CD4-positive, alpha-beta T cell treated with Interleukin-10 for 1 hour (primary cell): Measurements from ENCODE around the gene COX7A1.
"Not testable (repeated sequence)": the region's sequence is repeated elsewhere in the genome, so short reads cannot be mapped to it uniquely, and the experiment has no call there.

ENCODE experiments used
- DNase-seq: peaks from one replicate; pipeline ENCODE4 v3.0.0-alpha.2; 2020

COX7A1 gene

DNA sequence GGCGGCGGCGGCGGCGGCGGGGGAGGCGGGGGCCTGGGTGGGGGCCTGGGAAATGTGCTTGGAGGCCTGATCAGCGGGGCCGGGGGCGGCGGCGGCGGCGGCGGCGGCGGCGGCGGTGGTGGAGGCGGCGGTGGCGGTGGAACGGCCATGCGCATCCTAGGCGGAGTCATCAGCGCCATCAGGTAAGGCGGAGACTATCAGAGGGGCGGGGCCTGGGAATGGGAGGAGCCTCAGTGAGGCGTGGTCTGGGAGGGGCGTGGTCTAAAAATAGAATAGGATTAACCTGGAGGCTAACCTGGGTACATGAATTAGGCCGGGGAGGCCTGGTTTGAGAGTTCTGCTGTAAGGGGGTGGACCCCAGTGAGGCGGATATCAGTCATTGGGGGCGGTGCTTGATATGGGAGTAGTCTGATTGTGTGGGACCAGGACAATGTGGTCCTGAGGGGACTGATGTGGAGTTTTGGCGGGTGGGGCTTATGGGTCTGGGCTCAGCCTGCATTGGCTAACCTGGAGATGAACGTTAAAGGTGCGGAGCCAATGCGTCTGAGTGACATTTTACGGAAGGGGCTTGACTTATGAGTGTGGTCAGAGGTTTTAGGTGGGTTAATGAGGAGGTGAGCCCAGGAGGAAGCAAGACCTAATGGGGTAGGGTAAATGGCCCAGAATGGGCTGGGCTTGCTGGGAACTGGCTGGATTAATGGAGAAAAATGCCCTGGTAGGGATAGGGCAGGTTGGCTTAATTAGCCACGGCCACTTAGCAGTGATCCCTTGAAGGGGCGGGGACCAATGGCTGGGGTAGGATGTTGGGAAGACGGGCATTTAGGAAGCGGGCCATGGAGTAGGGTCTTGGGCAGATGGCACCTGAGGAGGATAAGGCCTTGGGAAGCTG is 11.0 kb downstream of the COX7A1 start:
- peak; percentile 95 for DNase-seq

DNA sequence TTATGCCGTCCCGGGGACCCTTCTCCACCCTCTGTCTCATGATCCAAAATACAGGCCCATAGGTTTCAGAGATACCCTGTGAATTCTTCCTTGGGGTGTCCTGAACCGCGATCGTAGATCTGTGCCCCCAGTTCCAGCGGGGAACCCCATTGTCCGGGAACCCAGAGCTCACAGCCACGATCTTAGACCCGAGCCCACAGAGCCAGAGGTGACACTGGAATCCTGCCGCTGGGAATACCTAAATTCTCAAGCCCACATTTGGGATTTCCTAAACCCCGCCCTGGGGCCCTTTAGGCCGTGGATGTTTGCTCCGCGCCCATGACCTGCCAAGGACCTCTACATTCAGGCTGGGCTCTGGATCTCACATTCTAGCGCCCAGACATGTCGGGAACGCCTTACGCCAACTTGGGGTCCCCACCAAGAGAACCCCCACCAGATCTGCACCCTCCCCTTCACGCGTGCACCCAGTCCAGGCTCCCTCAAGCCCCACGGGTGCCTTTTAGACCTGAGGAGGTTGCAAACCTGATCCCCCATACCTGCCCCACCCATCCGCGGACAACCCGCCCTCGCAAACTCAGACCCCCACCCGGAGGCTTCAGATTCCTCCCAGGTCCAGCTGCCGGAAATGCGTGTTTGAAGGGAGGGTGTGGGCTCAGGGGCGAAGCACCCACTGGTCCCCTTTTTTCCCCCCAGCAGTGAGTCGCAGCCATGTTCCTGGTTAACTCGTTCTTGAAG is 11.8 kb downstream of the COX7A1 start:
- peak; percentile 35 for DNase-seq

DNA sequence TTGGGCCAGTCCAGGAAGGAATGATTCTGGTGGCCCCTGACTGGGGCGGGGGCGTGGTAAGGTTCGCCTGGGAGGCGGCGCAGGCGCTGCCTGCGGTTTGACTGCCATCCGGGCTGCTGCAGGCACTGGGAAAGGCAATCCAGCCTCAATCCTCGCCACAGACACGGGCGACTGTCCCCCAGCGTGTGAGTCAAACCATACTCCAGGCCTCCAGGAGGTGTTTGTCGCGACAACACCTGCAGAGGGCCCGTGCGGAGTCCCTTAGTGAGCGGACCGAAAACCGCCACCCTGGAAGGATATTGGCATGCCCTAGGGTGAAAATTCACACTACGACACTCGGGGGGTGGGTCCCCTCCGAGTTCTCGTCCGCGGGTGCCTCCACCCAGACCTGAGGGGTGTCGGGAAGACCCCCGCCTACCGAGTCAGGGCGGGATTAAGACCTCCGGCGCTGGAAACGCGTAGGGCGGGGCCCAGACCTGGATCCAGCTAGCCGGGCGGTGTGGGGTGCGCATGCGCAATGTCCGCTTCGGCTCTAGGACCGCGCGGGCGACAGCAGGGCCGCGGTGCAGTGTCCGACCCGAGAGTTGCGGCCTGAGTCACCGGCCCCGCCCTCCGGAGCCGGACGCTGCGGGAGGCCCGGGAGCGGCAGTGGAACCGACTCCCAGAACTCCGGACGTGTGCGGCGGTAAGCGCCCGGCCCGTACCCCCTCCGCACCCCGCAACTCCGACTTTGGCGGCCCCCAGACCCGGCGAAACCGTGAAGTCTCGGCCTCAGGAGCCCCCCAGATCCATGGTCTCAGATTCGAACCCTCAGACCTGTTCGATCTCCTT is 12.6 kb downstream of the COX7A1 start, which contains the start of gene CAPNS1:
CAPNS1 (plus strand) TSS at position 594 of the 831 bp plus-strand sequence. CDS start 946 bp downstream, outside the sequence.
- DNase-seq = peak; percentile 93

- no peak for DNase-seq
Measured at GRCh38 chr19:36139120-36139472, 13.2 kb downstream of the COX7A1 start.

- no peak for DNase-seq
Measured at GRCh38 chr19:36136964-36137686, 15.1 kb downstream of the COX7A1 start.

GRCh38 chr19:36134867-36135266 is 17.4 kb downstream of the COX7A1 start:
- not testable (repeated sequence) for DNase-seq

DNA sequence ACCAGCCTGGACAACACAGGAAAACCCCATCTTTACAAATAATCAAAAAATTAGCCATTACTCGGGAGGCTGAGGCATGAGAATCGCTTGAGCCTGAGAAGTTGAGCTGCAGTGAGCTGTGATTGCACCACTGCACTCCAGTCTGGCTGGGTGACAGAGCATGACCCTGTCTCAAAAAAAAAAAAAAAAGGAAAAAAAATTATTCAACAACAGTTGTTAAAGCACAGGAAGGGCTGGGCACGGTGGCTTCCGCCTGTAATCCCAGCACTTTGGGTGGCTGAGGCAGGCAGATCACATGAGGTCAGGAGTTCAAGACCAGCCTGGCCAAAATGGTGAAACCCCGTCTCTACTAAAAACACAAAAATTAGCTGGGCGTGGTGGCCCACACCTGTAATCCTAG is 21.0 kb downstream of the COX7A1 start:
- DNase-seq = peak; percentile 35

- no peak for DNase-seq
Measured at GRCh38 chr19:36128392-36128736, 23.9 kb downstream of the COX7A1 start.

- DNase-seq = no peak
Measured at GRCh38 chr19:36125557-36125956, 26.7 kb downstream of the COX7A1 start.

DNA sequence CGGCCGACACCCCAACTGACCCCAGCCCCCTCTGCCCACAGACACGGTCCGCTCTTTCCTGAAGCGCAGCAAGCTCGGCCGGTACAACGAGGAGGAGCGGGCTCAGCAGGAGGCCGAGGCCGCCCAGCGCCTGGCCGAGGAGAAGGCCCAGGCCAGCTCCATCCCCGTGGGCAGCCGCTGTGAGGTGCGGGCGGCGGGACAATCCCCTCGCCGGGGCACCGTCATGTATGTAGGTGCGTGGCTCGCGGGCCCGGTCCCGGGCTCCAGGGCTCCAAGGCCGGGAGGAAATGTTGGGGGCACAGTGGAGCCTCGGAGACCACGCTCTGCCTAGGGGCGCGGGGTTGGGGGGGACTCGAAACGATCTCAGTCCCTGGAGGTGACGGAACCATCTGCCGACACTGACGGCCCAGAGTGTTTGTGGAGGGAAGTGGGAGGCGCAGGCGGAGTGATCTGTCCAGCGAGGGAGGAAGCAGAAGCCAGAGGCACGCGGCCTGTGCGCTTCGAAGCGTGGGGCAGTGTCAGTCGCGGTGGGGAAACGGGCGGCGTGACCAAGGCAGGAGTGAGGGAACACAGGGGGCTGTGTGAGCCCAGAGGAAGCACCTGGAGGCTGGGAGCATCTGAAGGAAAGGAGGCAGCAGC is 30.6 kb downstream of the COX7A1 start:
- DNase-seq = no peak

DNA sequence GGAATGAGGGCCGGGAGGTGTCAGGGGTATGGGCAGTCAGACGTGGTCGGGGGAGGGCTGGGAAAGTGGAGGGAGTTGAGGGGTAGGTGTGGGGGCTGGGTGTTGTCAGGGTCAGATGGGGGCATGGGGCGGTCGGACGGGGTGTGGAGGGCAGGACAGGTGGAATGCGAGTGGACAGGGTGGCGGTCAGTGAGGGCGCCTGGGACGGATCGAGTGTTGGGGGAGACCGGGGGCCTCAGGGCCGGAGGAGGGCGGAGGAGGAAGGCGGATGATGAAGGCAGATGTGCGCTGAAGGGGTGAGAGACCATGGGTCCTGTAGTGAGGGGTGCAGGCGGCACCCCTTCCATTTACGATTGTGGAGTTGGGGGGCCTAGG is 31.3 kb downstream of the COX7A1 start:
- DNase-seq = no peak

GRCh38 chr19:36120092-36120983 is 31.9 kb downstream of the COX7A1 start:
- DNase-seq = no peak

DNA sequence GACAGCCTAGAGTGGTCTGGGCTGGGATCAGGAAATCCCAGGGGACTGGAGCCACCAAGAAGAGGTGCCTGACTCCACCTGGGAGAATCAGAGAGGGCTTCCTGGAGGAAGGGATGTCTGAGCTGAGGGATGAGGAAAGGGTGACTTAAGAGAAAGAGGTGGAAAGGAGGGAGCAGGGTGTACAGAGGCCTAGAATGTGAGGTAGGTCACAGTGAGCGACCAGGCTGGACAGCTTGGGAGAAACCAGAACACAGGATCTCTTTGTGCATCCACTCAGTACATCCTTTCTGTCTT is 36.0 kb downstream of the COX7A1 start:
- DNase-seq = no peak

- DNase-seq = no peak
Measured at GRCh38 chr19:36115453-36116343, 36.5 kb downstream of the COX7A1 start, which contains the start of gene TBCB. Gene TBCB, plus strand, starts transcription at chr19:36115468. Its CDS starts 93 bp downstream, at chr19:36115561.

- DNase-seq = peak; percentile 100
Measured at GRCh38 chr19:36114721-36115452, 37.4 kb downstream of the COX7A1 start, which contains the start of gene POLR2I. Gene POLR2I, minus strand, starts transcription at chr19:36114875. Its CDS starts 19 bp downstream, at chr19:36114856.

- no peak for DNase-seq
Measured at GRCh38 chr19:36113894-36114720, 38.1 kb downstream of the COX7A1 start.

DNA sequence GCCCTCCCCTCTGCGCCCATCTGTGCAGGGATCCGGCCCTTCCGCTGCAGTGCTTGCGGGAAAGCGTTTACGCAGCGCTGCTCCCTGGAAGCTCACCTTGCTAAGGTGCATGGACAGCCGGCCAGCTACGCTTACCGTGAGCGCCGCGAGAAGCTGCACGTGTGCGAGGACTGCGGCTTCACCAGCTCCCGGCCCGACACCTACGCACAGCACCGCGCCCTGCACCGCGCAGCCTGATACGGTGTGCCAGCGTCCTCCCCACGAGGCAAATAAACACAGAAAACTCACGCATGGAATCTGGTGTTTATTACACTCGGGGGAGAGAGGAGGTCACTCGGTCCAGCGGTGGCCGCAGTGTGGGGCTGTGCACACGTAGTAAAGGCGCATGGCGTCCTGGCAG is 38.8 kb downstream of the COX7A1 start:
- no peak for DNase-seq

DNA sequence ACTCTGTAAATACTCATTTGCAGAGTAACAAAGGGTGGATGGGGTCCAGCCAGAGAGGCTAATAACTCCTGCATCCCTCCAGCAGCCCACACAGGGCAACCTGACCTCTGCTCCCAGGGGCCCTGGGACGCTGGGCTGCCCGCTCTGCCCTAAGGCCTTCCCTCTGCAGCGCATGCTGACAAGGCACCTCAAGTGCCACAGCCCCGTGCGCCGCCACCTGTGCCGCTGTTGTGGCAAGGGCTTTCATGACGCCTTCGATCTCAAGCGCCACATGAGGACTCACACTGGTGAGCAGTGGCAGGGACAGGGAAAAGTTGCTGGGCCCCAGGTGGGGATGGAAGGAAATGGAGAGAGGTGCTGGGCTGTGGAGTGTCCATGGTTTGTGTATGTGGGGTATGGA is 39.6 kb downstream of the COX7A1 start:
- no peak for DNase-seq
